GM19043 (cell line): ENCODE measurements around the gene COQ4.

Source experiments
- ATAC-seq: cut with Tn5 transposase; IDR thresholded peaks from one replicate; pipeline ENCODE4 v1.9.1; 2021; ENCODE audit warnings: low read depth; ENCODE audit not compliant: unreplicated experiment

Gene COQ4

DNA sequence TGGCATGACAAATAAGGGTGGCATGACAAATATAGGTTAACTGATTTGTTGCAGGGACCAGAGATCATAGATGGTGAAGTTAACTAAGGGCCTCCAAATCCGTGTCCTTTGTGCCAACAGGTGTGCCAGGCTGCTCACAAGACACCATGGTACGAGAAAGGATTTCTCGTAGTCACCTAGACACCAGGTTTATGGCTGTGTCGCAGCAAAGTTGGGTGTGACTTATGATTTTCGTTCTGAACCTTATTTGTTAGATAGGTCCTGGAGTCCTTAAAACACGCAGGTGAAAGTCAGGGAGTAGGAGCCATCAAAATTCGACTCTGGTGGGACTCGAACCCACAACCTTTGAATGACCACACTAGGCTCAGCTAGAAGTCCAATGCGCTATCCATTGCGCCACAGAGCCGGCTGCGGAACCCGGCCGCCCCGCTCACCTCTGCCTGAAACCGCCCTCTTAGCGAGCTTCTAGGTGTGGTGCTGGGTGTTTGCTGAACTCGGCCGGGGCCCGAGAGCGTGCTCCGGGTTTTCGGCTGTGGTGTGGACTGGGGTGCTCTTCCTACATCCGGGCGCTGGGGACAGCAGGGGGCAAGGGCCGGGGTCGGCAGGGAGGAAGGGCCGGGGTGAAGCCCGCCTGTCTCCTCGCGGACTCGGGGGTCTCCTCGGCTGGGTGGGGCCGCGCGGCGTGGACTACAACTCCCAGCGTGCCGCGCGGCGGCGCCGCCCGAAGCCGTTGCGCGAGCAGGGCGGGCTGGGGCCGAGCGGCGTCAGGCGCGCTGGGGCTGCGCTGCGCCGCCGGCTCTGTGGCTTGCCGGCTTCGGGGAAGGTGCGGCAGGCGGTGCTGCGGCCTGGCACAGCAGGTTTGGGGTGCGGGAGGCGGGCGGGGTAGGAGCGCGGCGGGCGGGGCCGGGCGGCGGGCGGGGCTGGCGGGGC lies 17.4 kb downstream of the COQ4 start, which contains the start of gene SLC27A4:
Gene SLC27A4 (plus strand): TSS at position 767 of the 930 bp plus-strand sequence. CDS start 2,606 bp downstream, outside the sequence.
- peak; percentile 71 for ATAC-seq

DNA sequence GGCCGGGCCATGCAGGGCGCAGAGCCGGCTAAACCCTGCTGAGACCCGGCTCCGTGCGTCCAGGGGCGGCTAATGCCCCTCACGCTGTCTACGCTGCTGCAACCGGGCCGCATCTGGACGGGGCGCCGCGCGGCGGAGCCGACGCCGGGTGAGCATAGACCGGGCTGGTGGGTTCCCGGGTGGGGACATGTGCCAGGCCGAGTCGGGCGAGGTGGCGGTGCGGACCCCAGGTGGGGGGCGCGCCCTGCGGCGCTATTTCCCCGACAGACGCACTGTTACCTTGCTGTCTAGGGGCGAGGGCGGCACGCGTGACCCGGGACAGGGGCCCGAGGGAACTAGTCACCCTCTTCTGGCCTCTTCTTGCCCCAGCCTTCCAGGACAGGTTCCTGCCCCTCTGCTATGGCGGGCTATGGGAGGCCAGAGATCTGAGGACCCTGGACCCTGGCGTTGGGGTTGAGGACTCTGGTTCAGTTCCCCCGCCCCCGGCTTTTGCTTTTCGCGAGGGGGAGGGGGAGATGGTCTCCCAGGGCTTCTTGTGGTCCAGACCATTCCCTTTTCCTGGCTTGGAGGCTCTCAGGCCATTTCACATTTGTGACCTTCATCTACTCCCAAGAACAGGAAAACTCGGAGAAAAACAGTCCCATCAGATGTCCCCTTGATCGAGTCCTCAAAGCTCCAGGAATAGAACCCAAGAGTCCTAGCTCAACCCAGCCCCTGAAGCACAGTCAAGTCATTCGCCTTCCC lies 18.2 kb downstream of the COQ4 start:
- peak; percentile 43 for ATAC-seq

DNA sequence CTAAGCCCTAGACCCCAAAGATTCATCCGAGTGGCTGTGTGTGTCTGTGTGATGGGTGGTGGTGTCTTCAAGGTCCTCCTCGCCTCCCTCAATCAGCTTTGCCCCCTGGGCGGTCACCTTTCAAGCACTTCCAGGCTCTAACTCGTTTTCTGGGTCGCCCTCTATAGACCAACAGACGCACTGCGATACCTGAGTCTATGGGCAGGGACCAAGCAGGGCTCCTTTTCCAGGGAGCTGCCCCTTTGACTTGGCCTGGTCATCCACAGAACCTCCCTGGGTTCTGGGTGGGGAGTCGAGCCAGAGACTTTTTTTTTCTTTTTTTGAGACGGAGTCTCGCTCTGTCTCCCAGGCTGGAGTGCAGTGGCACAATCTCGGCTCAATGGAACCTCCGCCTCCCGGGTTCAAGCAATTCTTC lies 18.8 kb downstream of the COQ4 start:
- no peak for ATAC-seq

GRCh38 chr9:128342971-128343680 lies 20.5 kb downstream of the COQ4 start:
- no peak for ATAC-seq

- no peak for ATAC-seq
Observed at GRCh38 chr9:128343855-128344254, 21.2 kb downstream of the COQ4 start.

DNA sequence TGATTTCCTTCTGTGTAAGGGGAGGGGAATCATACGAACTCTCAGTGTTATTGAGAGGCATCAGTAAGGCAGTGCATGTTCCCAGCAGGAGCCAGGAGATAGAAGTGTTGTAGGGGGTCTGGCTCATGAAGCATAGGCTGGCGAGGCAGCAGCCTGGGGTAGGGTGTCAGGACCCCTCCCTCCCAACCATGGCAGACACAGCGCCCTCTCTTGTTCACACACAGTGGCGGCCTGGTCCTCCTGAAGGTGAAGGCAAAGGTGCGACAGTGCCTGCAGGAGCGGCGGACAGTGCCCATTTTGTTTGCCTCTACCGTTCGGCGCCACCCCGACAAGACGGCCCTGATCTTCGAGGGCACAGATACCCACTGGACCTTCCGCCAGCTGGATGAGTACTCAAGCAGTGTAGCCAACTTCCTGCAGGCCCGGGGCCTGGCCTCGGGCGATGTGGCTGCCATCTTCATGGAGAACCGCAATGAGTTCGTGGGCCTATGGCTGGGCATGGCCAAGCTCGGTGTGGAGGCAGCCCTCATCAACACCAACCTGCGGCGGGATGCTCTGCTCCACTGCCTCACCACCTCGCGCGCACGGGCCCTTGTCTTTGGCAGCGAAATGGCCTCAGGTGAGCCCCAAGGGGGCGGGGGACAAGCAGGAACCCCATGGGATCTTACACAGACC lies 22.4 kb downstream of the COQ4 start:
- ATAC-seq, result no peak

- ATAC-seq, result no peak
Observed at GRCh38 chr9:128349125-128349524, 26.5 kb downstream of the COQ4 start.

GRCh38 chr9:128349772-128350171 lies 27.1 kb downstream of the COQ4 start:
- no peak for ATAC-seq

DNA sequence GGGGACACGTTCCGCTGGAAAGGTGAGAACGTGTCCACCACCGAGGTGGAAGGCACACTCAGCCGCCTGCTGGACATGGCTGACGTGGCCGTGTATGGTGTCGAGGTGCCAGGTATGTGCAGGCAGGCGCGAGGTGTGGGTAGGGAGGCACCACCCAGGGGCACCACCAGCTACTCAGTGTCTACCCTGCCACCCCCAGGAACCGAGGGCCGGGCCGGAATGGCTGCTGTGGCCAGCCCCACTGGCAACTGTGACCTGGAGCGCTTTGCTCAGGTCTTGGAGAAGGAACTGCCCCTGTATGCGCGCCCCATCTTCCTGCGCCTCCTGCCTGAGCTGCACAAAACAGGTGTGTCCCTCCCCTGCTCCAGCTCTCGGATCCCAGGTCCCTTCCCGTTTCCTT lies 32.8 kb downstream of the COQ4 start:
- ATAC-seq, result no peak

GRCh38 chr9:128358090-128358489 lies 35.5 kb downstream of the COQ4 start:
- no peak for ATAC-seq

DNA sequence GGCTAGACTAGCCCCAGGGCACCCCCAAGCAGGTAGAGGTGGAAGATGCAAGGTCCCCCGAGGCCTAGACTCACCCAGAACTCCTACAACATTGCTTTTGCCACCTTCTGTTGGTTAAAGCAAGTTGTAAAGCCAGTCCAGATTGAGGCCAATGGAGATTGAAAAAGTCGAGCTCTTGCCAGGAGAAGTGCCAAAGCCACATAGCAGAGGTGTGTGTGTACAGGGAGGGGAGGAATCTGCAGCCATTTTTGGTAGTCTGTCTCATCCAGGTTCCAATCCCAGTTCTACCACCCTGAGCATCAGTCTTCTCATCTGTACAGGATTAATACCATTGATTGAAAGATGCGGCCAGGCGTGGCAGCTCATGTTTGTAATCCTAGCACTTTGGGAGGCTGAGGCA lies 36.2 kb downstream of the COQ4 start:
- ATAC-seq, result no peak

DNA sequence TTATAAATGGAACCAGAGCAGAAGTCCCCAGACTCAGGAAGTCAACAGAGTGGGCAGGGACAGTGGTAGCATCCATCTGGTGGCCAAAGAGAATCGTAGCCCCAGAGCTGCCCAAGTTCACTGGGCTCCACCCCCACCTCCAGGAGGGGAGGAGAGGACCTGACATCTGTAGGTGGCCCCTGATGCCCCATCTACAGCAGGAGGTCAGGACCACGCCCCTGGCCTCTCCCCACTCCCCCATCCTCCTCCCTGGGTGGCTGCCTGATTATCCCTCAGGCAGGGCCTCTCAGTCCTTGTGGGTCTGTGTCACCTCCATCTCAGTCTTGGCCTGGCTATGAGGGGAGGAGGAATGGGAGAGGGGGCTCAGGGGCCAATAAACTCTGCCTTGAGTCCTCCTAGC lies 38.2 kb downstream of the COQ4 start:
- ATAC-seq, result no peak

GRCh38 chr9:128361296-128361985 lies 38.8 kb downstream of the COQ4 start:
- no peak for ATAC-seq

- peak; percentile 75 for ATAC-seq
Observed at GRCh38 chr9:128361986-128362646, 39.5 kb downstream of the COQ4 start.

DNA sequence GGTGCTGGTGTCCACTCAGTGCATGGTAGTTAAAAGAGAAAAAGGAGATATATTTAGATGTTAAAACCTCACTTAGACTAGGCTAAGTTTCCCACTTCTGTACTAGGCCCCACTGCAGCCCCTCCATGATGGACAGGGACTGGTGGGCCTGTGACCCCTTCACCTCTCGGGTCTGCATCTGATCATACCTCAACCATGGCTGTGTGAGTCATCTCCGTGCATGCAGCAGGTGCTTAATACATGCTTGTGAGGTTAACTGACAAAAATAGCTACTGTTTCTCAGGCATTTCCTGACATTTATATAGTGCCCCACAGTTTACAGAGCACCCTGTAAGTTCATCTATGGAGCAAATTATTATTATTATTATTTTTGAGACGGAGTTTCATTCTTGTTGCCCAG lies 40.1 kb downstream of the COQ4 start:
- no peak for ATAC-seq

- no peak for ATAC-seq
Observed at GRCh38 chr9:128365525-128365924, 42.9 kb downstream of the COQ4 start.

GRCh38 chr9:128369024-128369706 lies 46.5 kb downstream of the COQ4 start:
- no peak for ATAC-seq

GRCh38 chr9:128370367-128370751 lies 47.7 kb downstream of the COQ4 start:
- ATAC-seq, result no peak
